Liver (tissue), 9 donors: Measurements from ENCODE around the gene DNAAF8. TPM values are rescaled to one million over a fixed set of nuclear protein-coding genes. Genes with fewer than 3 reads are reported as not detected.

Source experiments
- DNase-seq: peaks from one replicate; pipeline ENCODE4 v3.0.0-alpha.2; 2017; ENCODE audit warnings: low spot score
- H3K27ac ChIP-seq, 2 donors: one replicate each; pipeline ENCODE4 v1.7.0; 2013; ENCODE audit warnings: inconsistent platforms in 2 of 2, low read length in 2 of 2, control low read depth in 1 of 2, low read depth in 1 of 2, mild to moderate bottlenecking in 1 of 2
- H3K27me3 ChIP-seq, 4 donors: one replicate each; pipeline versions ENCODE4 v1.6.1 to v1.7.0; 2013; ENCODE audit warnings: low read length in 3 of 4, inconsistent platforms in 1 of 4, mild to moderate bottlenecking in 1 of 4, moderate library complexity in 1 of 4; ENCODE audit not compliant: control insufficient read depth in 4 of 4, insufficient read depth in 4 of 4
- H3K36me3 ChIP-seq, 4 donors: one replicate each; pipeline versions ENCODE4 v1.6.1 to v1.7.0; 2013; ENCODE audit warnings: low read length in 3 of 4, mild to moderate bottlenecking in 3 of 4, low read depth in 1 of 4, moderate library complexity in 1 of 4; ENCODE audit not compliant: control insufficient read depth in 4 of 4, insufficient read depth in 3 of 4
- H3K4me1 ChIP-seq, 4 donors: one replicate each; pipeline versions ENCODE4 v1.6.1 to v1.7.0; 2013; ENCODE audit warnings: low read length in 3 of 4, mild to moderate bottlenecking in 3 of 4, moderate library complexity in 1 of 4; ENCODE audit not compliant: control insufficient read depth in 4 of 4, insufficient read depth in 4 of 4
- H3K4me3 ChIP-seq, 3 donors: one replicate each; pipeline versions ENCODE4 v1.6.1 to v1.7.0; 2013; ENCODE audit warnings: low read length in 3 of 3, control low read depth in 1 of 3, low read depth in 1 of 3, mild to moderate bottlenecking in 1 of 3
- H3K9ac ChIP-seq, 2 donors: one replicate each; pipeline ENCODE4 v1.7.0; 2013; ENCODE audit warnings: low read length in 2 of 2, mild to moderate bottlenecking in 2 of 2, moderate library complexity in 2 of 2, control low read depth in 1 of 2, low read depth in 1 of 2
- H3K9me3 ChIP-seq, 4 donors: one replicate each; pipeline versions ENCODE4 v1.6.1 to v1.7.0; 2013; ENCODE audit warnings: low read length in 3 of 4; ENCODE audit not compliant: control insufficient read depth in 4 of 4
- ATF3 ChIP-seq: IDR thresholded peaks from 2 replicates; pipeline ENCODE4 v1.6.1; 2016; ENCODE audit warnings: antibody characterized with exemption
- CTCF ChIP-seq: fragments of 150-350 bp; IDR thresholded peaks from 2 replicates; pipeline ENCODE4 v1.5.1; 2017; ENCODE audit warnings: improper control_type of control experiment, low read depth, low read length; ENCODE audit not compliant: missing input control
- EGR1 ChIP-seq, 2 donors: IDR thresholded peaks; 2 replicates each; pipeline ENCODE4 v1.6.1; 2016 to 2018; ENCODE audit warnings: antibody characterized with exemption in 2 of 2, low read depth in 2 of 2
- FOXA1 ChIP-seq: IDR thresholded peaks from 2 replicates; pipeline ENCODE4 v1.6.1; 2016; ENCODE audit warnings: antibody characterized with exemption
- FOXA2 ChIP-seq: IDR thresholded peaks from 2 replicates; pipeline ENCODE4 v1.6.1; 2016; ENCODE audit warnings: antibody characterized with exemption
- GABPA ChIP-seq, 2 donors: IDR thresholded peaks in 1 of 2; conservative IDR thresholded peaks in 1 of 2; 2 replicates each; pipeline ENCODE4 v1.6.1; 2016; ENCODE audit warnings: antibody characterized with exemption in 2 of 2, mild to moderate bottlenecking in 1 of 2, moderate library complexity in 1 of 2
- HNF4G ChIP-seq: IDR thresholded peaks from 2 replicates; pipeline ENCODE4 v1.6.1; 2016; ENCODE audit warnings: antibody characterized with exemption
- JUND ChIP-seq, 2 donors: IDR thresholded peaks; 2 replicates each; pipeline ENCODE4 v1.6.1; 2016; ENCODE audit warnings: antibody characterized with exemption in 2 of 2
- MAX ChIP-seq: IDR thresholded peaks from 2 replicates; pipeline ENCODE4 v1.6.1; 2016; ENCODE audit warnings: antibody characterized with exemption
- NR2F2 ChIP-seq: IDR thresholded peaks from 2 replicates; pipeline ENCODE4 v1.6.1; 2016; ENCODE audit warnings: antibody characterized with exemption
- REST ChIP-seq: IDR thresholded peaks from 2 replicates; pipeline ENCODE4 v1.6.1; 2016; ENCODE audit warnings: antibody characterized with exemption, mild to moderate bottlenecking
- RXRA ChIP-seq, 2 donors: IDR thresholded peaks; 2 replicates each; pipeline ENCODE4 v1.6.1; 2017 to 2018; ENCODE audit warnings: antibody characterized with exemption in 2 of 2, mild to moderate bottlenecking in 1 of 2
- SP1 ChIP-seq: IDR thresholded peaks from 2 replicates; pipeline ENCODE4 v1.6.1; 2018; ENCODE audit warnings: antibody characterized with exemption, mild to moderate bottlenecking
- TAF1 ChIP-seq: conservative IDR thresholded peaks from 2 replicates; pipeline ENCODE4 v1.6.1; 2016; ENCODE audit warnings: antibody characterized with exemption, mild to moderate bottlenecking
- WGBS: extraction: QIAGEN DNeasy Blood & Tissue Kit; methylation state at CpG from one replicate; pipeline ENCODE4 v1.1.7; 2013; 5-methylcytosine and 5-hydroxymethylcytosine counted together
- polyA plus RNA-seq, 2 donors: library from polyadenylated mRNA; stranded (reverse) in 1 of 2; unstranded in 1 of 2; fragments of 200-250 nt in 1 of 2; fragments of >200 nt in 1 of 2; fragmentation: Nextera tagmentation in 1 of 2; extraction: Ambion mirVana in 1 of 2; gene quantifications; one replicate each; pipeline versions ENCODE4 v1.2.1 to v1.2.3, GENCODE V29; 2013 to 2015
- total RNA-seq, 2 donors: library from RNA; depleted of rRNA; stranded (reverse); fragments of >200 nt; gene quantifications; one replicate each; pipeline ENCODE4 v1.2.3, GENCODE V29; 2014
- donor health status: healthy.
- donor health status: healthy.
- donor health status: healthy.
- donor health status: healthy.
- donor health status: healthy.

DNAAF8 gene
- total and polyA plus RNA-seq, 4 donors, result 0.33 to 0.75 (median 0.56) TPM

- DNase-seq, result no peak
- WGBS, result 40% methylated on average over 9 of the region's 9 CpGs
- H3K9ac ChIP-seq, result no peak overlapping the region
- H3K4me3 ChIP-seq, result no peak overlapping the region
- H3K27ac ChIP-seq, result no peak overlapping the region
- H3K27me3 ChIP-seq, result no peaks in the 10 kb centered on the region
- TF ChIP-seq EGR1 (IDR thresholded peaks at IDR 0.05; ENCODE audit: low read depth in 2 of 2) (no peak), HNF4G (no peak), RXRA (IDR thresholded peaks at IDR 0.05) (no peak), REST (no peak), GABPA (IDR thresholded peaks at IDR 0.05 in 1 of 2, conservative IDR thresholded peaks at IDR 0.05 in 1 of 2) (no peak), SP1 (no peak), JUND (IDR thresholded peaks at IDR 0.05) (no peak), TAF1 (no peak), NR2F2 (no peak)
- H3K4me1 ChIP-seq, result peaks cover 0 to 5% (median 4%) of the 10 kb centered on the region in 4 donors
- no peaks in the 10 kb centered on the region for H3K9me3 ChIP-seq
- no peaks in the 10 kb centered on the region for H3K36me3 ChIP-seq
These were observed 54.2 kb downstream of the DNAAF8 start for GRCh38 chr16:4788489-4788889.

GRCh38 chr16:4788910-4789309 is 54.6 kb downstream of the DNAAF8 start:
- no peak overlapping the region for H3K27ac ChIP-seq
- no peak overlapping the region for H3K9ac ChIP-seq
- peaks cover 0 to 5% (median 4%) of the 10 kb centered on the region in 4 donors for H3K4me1 ChIP-seq
- WGBS, result 77% methylated on average over 7 of the region's 7 CpGs
- H3K4me3 ChIP-seq, result no peak overlapping the region
- no peaks in the 10 kb centered on the region for H3K9me3 ChIP-seq
- DNase-seq, result no peak
- H3K36me3 ChIP-seq, result no peaks in the 10 kb centered on the region
- H3K27me3 ChIP-seq, result no peaks in the 10 kb centered on the region
- TF ChIP-seq FOXA1 (no peak), TAF1 (no peak), MAX (no peak), FOXA2 (no peak), RXRA (IDR thresholded peaks at IDR 0.05) (no peak), EGR1 (IDR thresholded peaks at IDR 0.05; ENCODE audit: low read depth in 2 of 2) (no peak)

- WGBS, result 82% methylated on average over 10 of the region's 10 CpGs
These were observed 55.9 kb downstream of the DNAAF8 start for GRCh38 chr16:4790261-4790660.

More at GRCh38 chr16:4790261-4790660, 55.9 kb downstream of the DNAAF8 start:
- Histone ChIP-seq H3K9me3 (no peaks in the 10 kb centered on the region), H3K4me3 (no peak overlapping the region), H3K27ac (no peak overlapping the region), H3K4me1 (peaks cover 0 to 5% (median 4%) of the 10 kb centered on the region in 4 donors), H3K36me3 (no peaks in the 10 kb centered on the region), H3K9ac (no peak overlapping the region), H3K27me3 (no peaks in the 10 kb centered on the region)
- no peak for DNase-seq
- TF ChIP-seq REST (no peak), ATF3 (no peak), CTCF (no peak)
